CD4-positive, alpha-beta memory T cell (primary cell): Measurements from ENCODE around the gene PPP1R12B. TPM values are rescaled to one million over a fixed set of nuclear protein-coding genes. Genes with fewer than 3 reads are reported as not detected.
"Not testable (repeated sequence)": the region's sequence is repeated elsewhere in the genome, so short reads cannot be mapped to it uniquely, and the experiment has no call there.

Experiments used
- CTCF ChIA-PET: fragments of 350-600 bp; sonication (Branson Sonifier 250); formaldehyde crosslinking; loops from one replicate; lab custom pipeline; 2021; ENCODE audit warnings: inconsistent platforms; ENCODE audit not compliant: partially characterized antibody; lab: Charles Lee
- POLR2A ChIA-PET: fragments of 350-600 bp; sonication (Branson Sonifier 250); formaldehyde crosslinking; loops from one replicate; lab custom pipeline; 2021; ENCODE audit not compliant: partially characterized antibody; lab: Charles Lee
- DNase-seq, 5 donors: peaks; one replicate each; pipeline versions ENCODE4 v3.0.0 to v3.0.0-alpha.2; 2020 to 2022; ENCODE audit warnings: mixed read lengths in 1 of 5
- H3K27ac ChIP-seq: one replicate; pipeline ENCODE4 v1.7.0; 2013; ENCODE audit warnings: low read depth, low read length
- H3K27me3 ChIP-seq: 2 replicates; pipeline ENCODE4 v1.7.0; 2013; ENCODE audit warnings: mild to moderate bottlenecking, low read length, moderate library complexity; ENCODE audit not compliant: insufficient read depth
- H3K36me3 ChIP-seq: 2 replicates; pipeline ENCODE4 v1.7.0; 2013; ENCODE audit warnings: mild to moderate bottlenecking, low read length, moderate library complexity; ENCODE audit not compliant: insufficient read depth
- H3K4me1 ChIP-seq: 2 replicates; pipeline ENCODE4 v1.7.0; 2013; ENCODE audit warnings: mild to moderate bottlenecking, low read length, moderate library complexity; ENCODE audit not compliant: insufficient read depth
- H3K4me3 ChIP-seq, 2 donors: one replicate each; pipeline ENCODE4 v1.7.0; 2013; ENCODE audit warnings: low read length in 2 of 2, mild to moderate bottlenecking in 1 of 2
- H3K9me3 ChIP-seq, 2 donors: one replicate each; pipeline ENCODE4 v1.7.0; 2013; ENCODE audit warnings: low read length in 2 of 2, control low read depth in 1 of 2; ENCODE audit not compliant: control insufficient read depth in 1 of 2
- H3K27ac Mint-ChIP-seq, 7 donors: one replicate each; pipeline ENCODE4 v1.8.0; 2020 to 2021; ENCODE audit warnings: mixed read lengths in 7 of 7, mild to moderate bottlenecking in 6 of 7, inconsistent platforms in 3 of 7, moderate library complexity in 3 of 7
- H3K27me3 Mint-ChIP-seq, 2 donors: one replicate each; pipeline ENCODE4 v1.8.0; 2020 to 2021; ENCODE audit warnings: mixed read lengths in 2 of 2
- H3K36me3 Mint-ChIP-seq, 2 donors: one replicate each; pipeline ENCODE4 v1.8.0; 2020 to 2021; ENCODE audit warnings: mixed read lengths in 2 of 2, inconsistent platforms in 1 of 2, mild to moderate bottlenecking in 1 of 2
- H3K4me1 Mint-ChIP-seq, 4 donors: one replicate each; pipeline ENCODE4 v1.8.0; 2020 to 2021; ENCODE audit warnings: mixed read lengths in 4 of 4, mild to moderate bottlenecking in 1 of 4
- H3K4me3 Mint-ChIP-seq, 8 donors: one replicate each; pipeline ENCODE4 v1.8.0; 2020 to 2021; ENCODE audit warnings: mixed read lengths in 8 of 8, mild to moderate bottlenecking in 7 of 8, moderate library complexity in 6 of 8, inconsistent platforms in 3 of 8
- H3K9me3 Mint-ChIP-seq, 8 donors: one replicate each; pipeline ENCODE4 v1.8.0; 2020 to 2021; ENCODE audit warnings: mixed read lengths in 8 of 8, mild to moderate bottlenecking in 5 of 8, inconsistent platforms in 3 of 8, moderate library complexity in 1 of 8
- intact Hi-C: fragments of 100-400 bp; cut with micrococcal nuclease; formaldehyde crosslinking; loops from one replicate; pipeline ENCODE4 v1.15.1; 2023
- polyA plus RNA-seq, 2 donors: library from polyadenylated mRNA; unstranded; fragments of 300-500 nt; fragmentation: Illumina TruSeq; gene quantifications; one replicate each; pipeline ENCODE4 v1.2.3, GENCODE V29; 2021
- total RNA-seq, 2 experiments: library from RNA; stranded (reverse); gene quantifications; one replicate each; pipeline ENCODE4 v1.2.3, GENCODE V29; 2021

Gene PPP1R12B
- total and polyA plus RNA-seq, 4 experiments from 2014 or later: 1.9 to 33.7 (median 17.0) TPM

GRCh38 chr1:202596638-202597037, 248.1 kb downstream of the PPP1R12B start:
- Histone ChIP-seq H3K9me3 (no peaks in the 10 kb centered on the region), H3K36me3 (no peaks in the 10 kb centered on the region), H3K4me3 (no peak overlapping the region), H3K27ac (no peak overlapping the region), H3K4me1 (no peaks in the 10 kb centered on the region), H3K27me3 (no peaks in the 10 kb centered on the region)
- H3K36me3 Mint-ChIP-seq: peaks cover 0 to 17% of the 10 kb centered on the region in 2 donors
- no peaks in the 10 kb centered on the region for H3K9me3 Mint-ChIP-seq
- ChIA-PET POLR2A (no interaction called here), CTCF (no interaction called here)
- no peaks in the 10 kb centered on the region for H3K27me3 Mint-ChIP-seq
- H3K27ac Mint-ChIP-seq: no peak overlapping the region
- intact Hi-C loops: no loop called here
- H3K4me1 Mint-ChIP-seq: no peaks in the 10 kb centered on the region
- H3K4me3 Mint-ChIP-seq: no peak overlapping the region
- DNase-seq: no peak

- Histone ChIP-seq H3K27ac (no peak overlapping the region), H3K27me3 (no peaks in the 10 kb centered on the region), H3K36me3 (no peaks in the 10 kb centered on the region), H3K9me3 (no peaks in the 10 kb centered on the region), H3K4me1 (no peaks in the 10 kb centered on the region), H3K4me3 (no peak overlapping the region)
- H3K4me1 Mint-ChIP-seq: no peaks in the 10 kb centered on the region
- H3K36me3 Mint-ChIP-seq: peaks cover 0 to 17% of the 10 kb centered on the region in 2 donors
- peak overlapping the region in 1 of 7 donors; percentile 66 for H3K27ac Mint-ChIP-seq
- intact Hi-C loops: no loop called here
- no peaks in the 10 kb centered on the region for H3K27me3 Mint-ChIP-seq
- CTCF ChIA-PET: no interaction called here
- H3K4me3 Mint-ChIP-seq: no peak overlapping the region
- POLR2A ChIA-PET: no interaction called here
- DNase-seq: no peak
- no peaks in the 10 kb centered on the region for H3K9me3 Mint-ChIP-seq
Observed at GRCh38 chr1:202597090-202597761, 248.7 kb downstream of the PPP1R12B start.

- no peak overlapping the region for H3K4me3 ChIP-seq
- H3K36me3 Mint-ChIP-seq: peaks cover 0 to 14% of the 10 kb centered on the region in 2 donors
- H3K4me1 ChIP-seq: no peaks in the 10 kb centered on the region
- no peaks in the 10 kb centered on the region for H3K9me3 ChIP-seq
- no peaks in the 10 kb centered on the region for H3K27me3 ChIP-seq
- intact Hi-C loops: no loop called here
- ChIA-PET POLR2A (no interaction called here), CTCF (interaction anchor here (1.1 kb wide), 1 partner anchor 101 kb away, joined by 3 read pairs; no protein-coding TSS in a partner anchor)
- peak overlapping the region in 1 of 7 donors; percentile 8 for H3K27ac Mint-ChIP-seq
- no peaks in the 10 kb centered on the region for H3K27me3 Mint-ChIP-seq
- DNase-seq: peak in 1 of 5 donors; percentile 5
- no peak overlapping the region for H3K4me3 Mint-ChIP-seq
- no peaks in the 10 kb centered on the region for H3K9me3 Mint-ChIP-seq
- H3K27ac ChIP-seq: no peak overlapping the region
- no peaks in the 10 kb centered on the region for H3K4me1 Mint-ChIP-seq
- H3K36me3 ChIP-seq: no peaks in the 10 kb centered on the region
Observed at GRCh38 chr1:202599669-202600431, 251.4 kb downstream of the PPP1R12B start.

GRCh38 chr1:202600432-202601041, 252.0 kb downstream of the PPP1R12B start:
- Mint-ChIP-seq H3K4me3 (no peak overlapping the region), H3K9me3 (no peaks in the 10 kb centered on the region), H3K27ac (peak overlapping the region in 1 of 7 donors; percentile 19), H3K4me1 (no peaks in the 10 kb centered on the region), H3K36me3 (peaks cover 3 to 16% of the 10 kb centered on the region in 2 donors), H3K27me3 (no peaks in the 10 kb centered on the region)
- Histone ChIP-seq H3K36me3 (no peaks in the 10 kb centered on the region), H3K27ac (no peak overlapping the region), H3K4me3 (no peak overlapping the region), H3K27me3 (no peaks in the 10 kb centered on the region), H3K9me3 (no peaks in the 10 kb centered on the region), H3K4me1 (no peaks in the 10 kb centered on the region)
- ChIA-PET POLR2A (no interaction called here), CTCF (interaction anchor here (1.1 kb wide), 1 partner anchor 100 kb away, joined by 3 read pairs; no protein-coding TSS in a partner anchor)
- DNase-seq: no peak
- intact Hi-C loops: no loop called here

- Histone ChIP-seq H3K36me3 (no peaks in the 10 kb centered on the region), H3K27me3 (no peaks in the 10 kb centered on the region), H3K9me3 (no peaks in the 10 kb centered on the region), H3K4me1 (no peaks in the 10 kb centered on the region), H3K4me3 (no peak overlapping the region), H3K27ac (no peak overlapping the region)
- intact Hi-C loops: no loop called here
- Mint-ChIP-seq H3K27ac (peak overlapping the region in 1 of 7 donors; percentile 37), H3K9me3 (no peaks in the 10 kb centered on the region), H3K4me3 (no peak overlapping the region), H3K36me3 (peaks cover 5 to 18% of the 10 kb centered on the region in 2 donors), H3K4me1 (no peaks in the 10 kb centered on the region), H3K27me3 (no peaks in the 10 kb centered on the region)
- POLR2A ChIA-PET: no interaction called here
- no peak for DNase-seq
- CTCF ChIA-PET: interaction anchor here (0.6 to 1.6 kb wide), 2 partner anchors 22 to 161 kb away, joined by 3 to 4 read pairs; no protein-coding TSS in a partner anchor
Observed at GRCh38 chr1:202603435-202603834, 254.9 kb downstream of the PPP1R12B start.

GRCh38 chr1:202605515-202605914, 257.0 kb downstream of the PPP1R12B start:
- intact Hi-C loops: no loop called here
- Mint-ChIP-seq H3K27me3 (no peaks in the 10 kb centered on the region), H3K4me3 (no peak overlapping the region), H3K27ac (no peak overlapping the region), H3K4me1 (no peaks in the 10 kb centered on the region), H3K36me3 (peaks cover 5 to 18% of the 10 kb centered on the region in 2 donors), H3K9me3 (peaks cover 0 to 1% (median 0%) of the 10 kb centered on the region in 8 donors)
- Histone ChIP-seq H3K4me1 (no peaks in the 10 kb centered on the region), H3K9me3 (no peaks in the 10 kb centered on the region), H3K27me3 (no peaks in the 10 kb centered on the region), H3K36me3 (no peaks in the 10 kb centered on the region), H3K4me3 (no peak overlapping the region), H3K27ac (no peak overlapping the region)
- no peak for DNase-seq
- ChIA-PET CTCF (no interaction called here), POLR2A (no interaction called here)

- DNase-seq, H3K27me3 Mint-ChIP-seq, H3K36me3 Mint-ChIP-seq, CTCF ChIA-PET, H3K27ac Mint-ChIP-seq, H3K9me3 ChIP-seq, H3K27ac ChIP-seq, H3K4me3 ChIP-seq, POLR2A ChIA-PET, H3K4me3 Mint-ChIP-seq, H3K9me3 Mint-ChIP-seq, H3K4me1 ChIP-seq, H3K36me3 ChIP-seq, intact Hi-C loops, H3K27me3 ChIP-seq: not testable (repeated sequence)
- peaks cover 4 to 22% (median 15%) of the 10 kb centered on the region in 4 donors for H3K4me1 Mint-ChIP-seq
Observed at GRCh38 chr1:202612036-202612435, 263.5 kb downstream of the PPP1R12B start.
